ENCODE measurements around the gene PTGS2. TPM values are rescaled to one million over a fixed set of nuclear protein-coding genes. Genes with fewer than 3 reads are reported as not detected.
A peak's percentile ranks its signal among the peaks of the same experiment; 100 is the strongest.
"Not testable (repeated sequence)": the region's sequence is repeated elsewhere in the genome, so short reads cannot be mapped to it uniquely, and the experiment has no call there.

The PTGS2 gene
- total RNA-seq, 1 donor from 2014 or later, result 2.8 TPM

DNA sequence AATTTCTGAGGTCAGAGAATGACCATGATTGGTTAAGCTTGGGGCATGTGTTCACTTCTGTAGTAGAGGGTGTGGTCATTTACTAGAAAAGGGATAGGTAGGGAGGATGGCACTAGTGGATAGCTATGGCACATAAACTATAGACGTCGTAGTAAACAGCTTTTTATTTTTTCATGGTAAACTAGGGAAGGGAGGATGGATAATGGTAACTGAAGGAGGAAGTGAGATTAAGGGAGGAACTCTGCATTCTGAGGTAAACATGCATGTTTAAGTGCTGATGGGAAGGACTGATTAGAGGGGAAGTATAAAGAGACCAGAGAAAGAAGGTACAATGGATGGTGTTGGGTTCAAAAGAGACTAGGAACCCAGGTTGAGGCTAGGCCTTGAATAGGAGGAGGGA lies 26.9 kb downstream of the PTGS2 start:
- no peak for DNase-seq (ENCODE audit: low read depth)
- H3K27me3 ChIP-seq (ENCODE audit: control insufficient read depth, insufficient read depth, low read length), result no peaks in the 10 kb centered on the region
- no peak overlapping the region for H3K4me3 ChIP-seq (ENCODE audit: low read depth, low read length)
- no peaks in the 10 kb centered on the region for H3K36me3 ChIP-seq (ENCODE audit: control insufficient read depth, insufficient read depth, low read length)
- TF ChIP-seq, protein P1, sequence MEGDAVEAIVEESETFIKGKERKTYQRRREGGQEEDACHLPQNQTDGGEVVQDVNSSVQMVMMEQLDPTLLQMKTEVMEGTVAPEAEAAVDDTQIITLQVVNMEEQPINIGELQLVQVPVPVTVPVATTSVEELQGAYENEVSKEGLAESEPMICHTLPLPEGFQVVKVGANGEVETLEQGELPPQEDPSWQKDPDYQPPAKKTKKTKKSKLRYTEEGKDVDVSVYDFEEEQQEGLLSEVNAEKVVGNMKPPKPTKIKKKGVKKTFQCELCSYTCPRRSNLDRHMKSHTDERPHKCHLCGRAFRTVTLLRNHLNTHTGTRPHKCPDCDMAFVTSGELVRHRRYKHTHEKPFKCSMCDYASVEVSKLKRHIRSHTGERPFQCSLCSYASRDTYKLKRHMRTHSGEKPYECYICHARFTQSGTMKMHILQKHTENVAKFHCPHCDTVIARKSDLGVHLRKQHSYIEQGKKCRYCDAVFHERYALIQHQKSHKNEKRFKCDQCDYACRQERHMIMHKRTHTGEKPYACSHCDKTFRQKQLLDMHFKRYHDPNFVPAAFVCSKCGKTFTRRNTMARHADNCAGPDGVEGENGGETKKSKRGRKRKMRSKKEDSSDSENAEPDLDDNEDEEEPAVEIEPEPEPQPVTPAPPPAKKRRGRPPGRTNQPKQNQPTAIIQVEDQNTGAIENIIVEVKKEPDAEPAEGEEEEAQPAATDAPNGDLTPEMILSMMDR (IDR thresholded peaks at IDR 0.05; ENCODE audit: insufficient read depth, low read length, poor library complexity, severe bottlenecking), result no peak

DNA sequence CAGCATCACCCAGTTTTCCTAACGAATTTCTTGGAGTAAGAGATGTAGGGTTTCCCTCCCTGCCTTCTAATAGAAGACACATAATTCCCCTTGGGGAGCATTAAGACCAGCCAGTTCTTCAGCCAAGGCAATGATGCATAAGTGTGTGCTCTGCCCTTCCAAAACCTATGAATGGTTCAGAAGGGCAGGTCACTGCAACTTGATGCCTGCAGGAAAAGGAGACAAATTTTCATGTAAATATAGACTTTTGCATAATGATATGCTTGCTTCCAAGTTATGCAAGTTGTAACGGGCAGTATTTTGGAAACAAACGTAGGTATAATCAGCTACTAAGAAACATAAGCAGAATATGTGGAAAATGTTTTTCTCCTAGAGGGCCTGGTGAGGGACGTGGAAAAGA lies 31.6 kb downstream of the PTGS2 start:
- H3K4me3 ChIP-seq (ENCODE audit: low read depth, low read length), result no peak overlapping the region
- H3K36me3 ChIP-seq (ENCODE audit: control insufficient read depth, insufficient read depth, low read length), result no peaks in the 10 kb centered on the region
- TF ChIP-seq, protein P1 (IDR thresholded peaks at IDR 0.05; ENCODE audit: insufficient read depth, low read length, poor library complexity, severe bottlenecking), result no peak
- H3K27me3 ChIP-seq (ENCODE audit: control insufficient read depth, insufficient read depth, low read length), result no peaks in the 10 kb centered on the region
- no peak for DNase-seq (ENCODE audit: low read depth)

DNA sequence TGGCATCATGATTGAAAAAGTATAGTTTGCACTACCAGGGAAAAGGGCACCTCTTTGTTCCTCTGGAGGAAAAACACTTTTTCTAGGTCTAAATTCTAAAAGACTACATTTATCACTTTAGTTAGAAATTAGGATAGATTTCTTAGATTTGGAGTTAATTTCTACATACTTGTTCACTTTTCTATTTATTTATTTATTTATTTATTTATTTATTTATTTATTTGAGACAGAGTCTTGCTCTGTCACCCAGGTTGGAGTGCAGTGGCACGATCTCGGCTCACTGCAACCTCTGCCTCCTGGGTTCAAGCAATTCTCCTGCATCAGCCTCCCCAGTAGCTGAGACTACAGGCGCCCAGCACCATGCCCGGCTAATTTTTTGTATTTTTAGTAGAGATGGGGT lies 32.2 kb downstream of the PTGS2 start:
- not testable (repeated sequence) for H3K4me3 ChIP-seq (ENCODE audit: low read depth, low read length); H3K27me3 ChIP-seq (ENCODE audit: control insufficient read depth, insufficient read depth, low read length); H3K36me3 ChIP-seq (ENCODE audit: control insufficient read depth, insufficient read depth, low read length); DNase-seq (ENCODE audit: low read depth)

DNA sequence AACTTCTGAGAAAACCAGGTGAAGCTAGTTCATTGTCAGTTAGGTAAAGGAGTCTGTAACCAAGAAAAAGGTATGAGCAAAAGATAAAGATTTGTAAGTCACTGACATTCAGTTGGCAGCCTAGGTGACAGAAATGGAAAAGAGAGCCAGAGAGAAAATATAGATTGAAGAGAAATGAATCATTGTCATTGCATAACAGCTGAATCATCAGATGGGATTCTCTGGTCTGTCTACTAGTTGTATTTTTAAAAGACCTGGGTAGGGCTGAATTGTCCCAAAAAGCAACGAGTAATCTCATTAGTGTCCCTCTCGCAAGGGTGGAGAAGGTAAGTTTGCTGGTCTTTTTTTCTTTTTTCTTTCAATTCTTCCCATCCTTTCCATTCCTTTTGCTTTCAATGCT lies 36.6 kb downstream of the PTGS2 start:
- no peak overlapping the region for H3K4me3 ChIP-seq (ENCODE audit: low read depth, low read length)
- H3K27me3 ChIP-seq (ENCODE audit: control insufficient read depth, insufficient read depth, low read length), result no peaks in the 10 kb centered on the region
- H3K36me3 ChIP-seq (ENCODE audit: control insufficient read depth, insufficient read depth, low read length), result no peaks in the 10 kb centered on the region
- TF ChIP-seq, protein P1 (IDR thresholded peaks at IDR 0.05; ENCODE audit: insufficient read depth, low read length, poor library complexity, severe bottlenecking), result no peak
- no peak for DNase-seq (ENCODE audit: low read depth)

DNA sequence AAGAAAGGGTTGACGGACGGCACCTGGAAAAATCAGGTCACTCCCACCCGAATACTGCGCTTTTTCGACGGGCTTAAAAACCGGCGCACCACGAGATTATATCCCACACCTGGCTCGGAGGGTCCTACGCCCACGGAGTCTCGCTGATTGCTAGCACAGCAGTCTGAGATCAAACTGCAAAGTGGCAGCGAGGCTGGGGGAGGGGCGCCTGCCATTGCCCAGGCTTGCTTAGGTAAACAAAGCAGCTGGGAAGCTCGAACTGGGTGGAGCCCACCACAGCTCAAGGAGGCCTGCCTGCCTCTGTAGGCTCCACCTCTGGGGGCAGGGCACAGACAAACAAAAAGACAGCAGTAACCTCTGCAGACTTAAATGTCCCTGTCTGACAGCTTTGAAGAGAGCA lies 42.7 kb downstream of the PTGS2 start:
- not testable (repeated sequence) for DNase-seq (ENCODE audit: low read depth); H3K27me3 ChIP-seq (ENCODE audit: control insufficient read depth, insufficient read depth, low read length)
- H3K4me3 ChIP-seq (ENCODE audit: low read depth, low read length), result peak overlapping the region; percentile 9

DNA sequence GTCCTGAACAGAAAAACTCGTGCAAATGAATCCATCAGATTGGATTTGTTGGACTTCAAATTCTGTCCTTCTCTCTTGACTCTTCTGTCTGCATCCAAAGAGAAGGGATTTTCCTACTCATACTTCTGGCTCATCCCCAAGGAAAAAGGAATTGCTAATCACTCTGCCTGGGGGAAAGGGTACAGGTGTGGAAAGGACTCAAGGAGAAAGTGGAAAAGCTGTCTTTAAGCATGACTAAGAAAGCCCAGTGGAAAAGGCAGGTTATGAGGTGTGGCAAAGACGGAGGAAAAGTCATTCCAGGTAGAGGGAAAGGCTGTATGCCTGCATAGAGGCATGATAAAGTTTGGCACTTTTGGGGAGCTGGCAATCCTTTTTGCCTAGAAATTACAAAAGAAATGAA lies 43.4 kb downstream of the PTGS2 start:
- TF ChIP-seq, protein P1 (IDR thresholded peaks at IDR 0.05; ENCODE audit: insufficient read depth, low read length, poor library complexity, severe bottlenecking), result no peak
- Histone ChIP-seq H3K36me3 (ENCODE audit: control insufficient read depth, insufficient read depth, low read length) (no peaks in the 10 kb centered on the region), H3K27me3 (ENCODE audit: control insufficient read depth, insufficient read depth, low read length) (no peaks in the 10 kb centered on the region), H3K4me3 (ENCODE audit: low read depth, low read length) (no peak overlapping the region)
- no peak for DNase-seq (ENCODE audit: low read depth)

More for the DNA sequence above, 42.7 kb downstream of the PTGS2 start:
- not testable (repeated sequence) for H3K36me3 ChIP-seq (ENCODE audit: control insufficient read depth, insufficient read depth, low read length)

DNA sequence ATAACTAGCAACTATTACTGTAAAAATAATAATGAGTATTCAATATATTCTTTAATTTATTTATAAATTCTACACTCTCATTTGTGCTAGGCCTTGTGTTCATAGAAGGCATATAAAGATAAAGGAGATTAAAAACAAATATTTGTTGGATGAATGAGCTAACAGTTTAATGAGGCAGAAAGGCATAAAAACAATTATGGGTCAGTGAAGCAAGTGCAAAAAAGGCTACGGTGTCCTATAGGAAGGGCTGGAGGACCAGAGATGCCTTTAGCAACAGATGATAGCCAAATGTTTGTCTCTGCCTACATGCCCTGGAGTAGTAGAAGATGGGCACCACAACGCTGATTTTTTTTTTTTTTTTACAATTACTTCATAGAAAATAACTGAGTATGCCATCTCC lies 45.7 kb downstream of the PTGS2 start:
- no peak overlapping the region for H3K4me3 ChIP-seq (ENCODE audit: low read depth, low read length)
- no peak for DNase-seq (ENCODE audit: low read depth)
- H3K27me3 ChIP-seq (ENCODE audit: control insufficient read depth, insufficient read depth, low read length), result no peaks in the 10 kb centered on the region
- TF ChIP-seq, protein P1 (IDR thresholded peaks at IDR 0.05; ENCODE audit: insufficient read depth, low read length, poor library complexity, severe bottlenecking), result no peak
- H3K36me3 ChIP-seq (ENCODE audit: control insufficient read depth, insufficient read depth, low read length), result no peaks in the 10 kb centered on the region

Data from kidney epithelial cell (primary cell).